Colonic mucosa (tissue), 4 donors: ENCODE data around the gene THSD8. TPM values are rescaled to one million over a fixed set of nuclear protein-coding genes. Genes with fewer than 3 reads are reported as not detected.
"Not testable (repeated sequence)": the region's sequence is repeated elsewhere in the genome, so short reads cannot be mapped to it uniquely, and the experiment has no call there.

ENCODE experiments used
- DNase-seq: peaks from one replicate; pipeline ENCODE4 v3.0.0-alpha.2; 2020
- H3K27ac ChIP-seq: fragments of 200-600 bp; one replicate; pipeline ENCODE4 v1.8.0; 2021
- H3K27me3 ChIP-seq: fragments of 200-600 bp; one replicate; pipeline ENCODE4 v1.8.0; 2021
- H3K36me3 ChIP-seq: fragments of 200-600 bp; one replicate; pipeline ENCODE4 v1.8.0; 2021
- H3K4me1 ChIP-seq: fragments of 200-600 bp; one replicate; pipeline ENCODE4 v1.8.0; 2021; ENCODE audit warnings: mild to moderate bottlenecking
- H3K4me3 ChIP-seq: fragments of 200-600 bp; one replicate; pipeline ENCODE4 v1.8.0; 2021
- H3K9ac ChIP-seq, 2 donors: one replicate each; pipeline ENCODE4 v1.7.0; 2013; ENCODE audit warnings: control low read depth in 2 of 2, low read depth in 2 of 2, low read length in 2 of 2
- H3K9me3 ChIP-seq: fragments of 200-600 bp; one replicate; pipeline ENCODE4 v1.8.0; 2021
- intact Hi-C: fragments of 100-400 bp; cut with DNase I; formaldehyde crosslinking; loops from one replicate; pipeline ENCODE4 v1.14.1; 2022
- microRNA-seq: library from miRNA; unstranded; fragments of <30 nt; microRNA quantifications from one replicate; pipeline ENCODE4, GENCODE V29; 2019
- total RNA-seq, 2 donors: library from RNA; stranded (reverse); fragmentation: NEBNext Ultra II Directional in 1 of 2; extraction: Animal tissue kit (Norgen Biotek cat#: 25700) in 1 of 2; gene quantifications; one replicate each; pipeline ENCODE4 v1.2.1, GENCODE V29; 2021
- TF ChIP-seq, protein P1 (sequence below): fragments of 200-600 bp; IDR thresholded peaks from one replicate; pipeline ENCODE4 v1.8.0; 2022; ENCODE audit warnings: antibody characterized with exemption, mild to moderate bottlenecking
- donor health status: healthy.
- donor health status: DM: no; HTN: no; CAD: no.
- donor health status: DM: no; HTN: no; CAD: no.

THSD8 gene
- total RNA-seq, 2 donors from 2014 or later = 6.5 to 18.5 TPM

DNA sequence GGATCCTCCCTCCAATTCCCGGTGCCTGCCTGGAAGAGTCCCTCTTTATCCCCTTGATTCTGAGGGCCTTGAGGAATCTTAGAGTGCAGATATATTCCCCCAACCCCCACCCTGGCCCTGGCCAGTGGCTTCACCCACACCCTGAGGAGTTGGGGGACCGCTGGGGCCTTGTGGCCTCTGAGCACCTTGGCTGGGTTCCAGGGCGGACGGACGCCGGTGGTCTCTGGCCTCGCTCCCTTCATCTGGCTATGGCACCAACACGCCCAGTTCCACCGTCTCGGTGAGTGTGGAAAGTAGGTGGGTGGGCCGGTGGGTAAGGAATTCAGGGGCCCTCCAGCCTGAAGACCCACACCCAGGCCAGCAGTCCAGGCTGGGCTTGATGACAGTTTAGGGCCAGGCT, 41.5 kb downstream of the THSD8 start:
- intact Hi-C loops = no loop called here
- TF ChIP-seq, protein P1, sequence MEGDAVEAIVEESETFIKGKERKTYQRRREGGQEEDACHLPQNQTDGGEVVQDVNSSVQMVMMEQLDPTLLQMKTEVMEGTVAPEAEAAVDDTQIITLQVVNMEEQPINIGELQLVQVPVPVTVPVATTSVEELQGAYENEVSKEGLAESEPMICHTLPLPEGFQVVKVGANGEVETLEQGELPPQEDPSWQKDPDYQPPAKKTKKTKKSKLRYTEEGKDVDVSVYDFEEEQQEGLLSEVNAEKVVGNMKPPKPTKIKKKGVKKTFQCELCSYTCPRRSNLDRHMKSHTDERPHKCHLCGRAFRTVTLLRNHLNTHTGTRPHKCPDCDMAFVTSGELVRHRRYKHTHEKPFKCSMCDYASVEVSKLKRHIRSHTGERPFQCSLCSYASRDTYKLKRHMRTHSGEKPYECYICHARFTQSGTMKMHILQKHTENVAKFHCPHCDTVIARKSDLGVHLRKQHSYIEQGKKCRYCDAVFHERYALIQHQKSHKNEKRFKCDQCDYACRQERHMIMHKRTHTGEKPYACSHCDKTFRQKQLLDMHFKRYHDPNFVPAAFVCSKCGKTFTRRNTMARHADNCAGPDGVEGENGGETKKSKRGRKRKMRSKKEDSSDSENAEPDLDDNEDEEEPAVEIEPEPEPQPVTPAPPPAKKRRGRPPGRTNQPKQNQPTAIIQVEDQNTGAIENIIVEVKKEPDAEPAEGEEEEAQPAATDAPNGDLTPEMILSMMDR = no peak
- DNase-seq = no peak
- Histone ChIP-seq H3K4me3 (no peak overlapping the region), H3K9me3 (no peaks in the 10 kb centered on the region), H3K27me3 (peaks cover 15% of the 10 kb centered on the region), H3K36me3 (no peaks in the 10 kb centered on the region), H3K9ac (no peak overlapping the region), H3K27ac (no peak overlapping the region), H3K4me1 (no peaks in the 10 kb centered on the region)

DNA sequence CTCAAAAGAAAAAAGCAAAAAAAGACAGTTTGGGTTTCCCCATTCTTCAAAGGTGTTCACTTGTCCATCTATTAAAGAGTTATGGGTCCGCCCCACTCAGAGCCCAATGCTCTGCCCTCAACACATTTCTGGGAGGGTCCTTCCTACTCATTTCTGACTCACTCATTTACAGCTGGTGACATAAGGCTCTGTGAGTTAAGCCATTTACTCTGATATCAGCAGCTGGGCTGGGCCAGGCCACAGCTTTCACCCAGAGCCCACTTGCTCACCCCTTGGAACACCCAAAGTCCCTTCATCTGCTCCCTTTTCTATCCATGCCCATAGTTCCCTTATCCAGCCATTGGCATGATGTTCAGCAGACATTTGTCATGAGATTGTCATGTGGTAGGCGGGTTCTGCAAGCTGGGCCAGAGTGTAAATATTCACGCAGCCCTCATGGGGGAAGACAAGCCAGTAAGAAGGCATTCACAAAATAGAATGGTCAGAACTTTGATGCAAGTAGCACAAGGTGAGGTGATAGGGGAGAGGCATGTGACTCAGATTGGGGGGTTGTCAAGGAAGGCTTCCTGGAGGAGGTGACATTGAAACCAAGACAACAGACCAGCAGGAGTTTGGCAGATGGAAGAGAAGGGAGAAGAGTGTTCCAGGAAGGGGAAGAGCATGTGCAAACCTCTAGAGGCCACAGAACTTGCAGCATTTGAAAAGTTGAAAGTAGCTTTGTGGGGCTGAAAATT, 42.3 kb downstream of the THSD8 start:
- no peak overlapping the region for H3K27ac ChIP-seq
- H3K9me3 ChIP-seq = no peaks in the 10 kb centered on the region
- DNase-seq = no peak
- TF ChIP-seq, protein P1 = no peak
- H3K4me1 ChIP-seq = no peaks in the 10 kb centered on the region
- H3K9ac ChIP-seq = no peak overlapping the region
- no peak overlapping the region for H3K4me3 ChIP-seq
- no peaks in the 10 kb centered on the region for H3K36me3 ChIP-seq
- intact Hi-C loops = no loop called here
- H3K27me3 ChIP-seq = peaks cover 7% of the 10 kb centered on the region

DNA sequence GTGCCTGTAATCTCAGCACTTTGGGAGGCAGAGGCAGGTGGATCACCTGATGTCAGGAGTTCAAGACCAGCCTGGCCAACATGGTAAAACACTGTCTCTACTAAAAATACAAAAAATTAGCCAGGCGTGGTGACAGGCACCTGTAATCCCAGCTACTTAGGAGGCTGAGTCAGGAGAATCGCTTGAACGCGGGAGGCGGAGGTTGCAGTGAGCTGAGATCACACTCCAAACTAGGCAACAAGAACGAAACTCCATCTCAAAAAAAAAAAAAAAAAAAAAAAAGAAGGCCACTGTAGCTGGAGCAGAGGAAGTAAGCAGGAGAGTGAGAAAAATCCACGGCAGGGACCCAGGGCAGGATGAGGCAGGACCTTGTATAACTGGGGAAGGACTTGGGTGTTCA, 44.7 kb downstream of the THSD8 start:
- not testable (repeated sequence) for H3K4me1 ChIP-seq, DNase-seq, H3K27me3 ChIP-seq, H3K36me3 ChIP-seq, H3K4me3 ChIP-seq, H3K9ac ChIP-seq, H3K9me3 ChIP-seq, H3K27ac ChIP-seq
- intact Hi-C loops = loop anchor here (2.0 kb wide), 1 partner anchor 84 kb away; no protein-coding TSS in a partner anchor

DNA sequence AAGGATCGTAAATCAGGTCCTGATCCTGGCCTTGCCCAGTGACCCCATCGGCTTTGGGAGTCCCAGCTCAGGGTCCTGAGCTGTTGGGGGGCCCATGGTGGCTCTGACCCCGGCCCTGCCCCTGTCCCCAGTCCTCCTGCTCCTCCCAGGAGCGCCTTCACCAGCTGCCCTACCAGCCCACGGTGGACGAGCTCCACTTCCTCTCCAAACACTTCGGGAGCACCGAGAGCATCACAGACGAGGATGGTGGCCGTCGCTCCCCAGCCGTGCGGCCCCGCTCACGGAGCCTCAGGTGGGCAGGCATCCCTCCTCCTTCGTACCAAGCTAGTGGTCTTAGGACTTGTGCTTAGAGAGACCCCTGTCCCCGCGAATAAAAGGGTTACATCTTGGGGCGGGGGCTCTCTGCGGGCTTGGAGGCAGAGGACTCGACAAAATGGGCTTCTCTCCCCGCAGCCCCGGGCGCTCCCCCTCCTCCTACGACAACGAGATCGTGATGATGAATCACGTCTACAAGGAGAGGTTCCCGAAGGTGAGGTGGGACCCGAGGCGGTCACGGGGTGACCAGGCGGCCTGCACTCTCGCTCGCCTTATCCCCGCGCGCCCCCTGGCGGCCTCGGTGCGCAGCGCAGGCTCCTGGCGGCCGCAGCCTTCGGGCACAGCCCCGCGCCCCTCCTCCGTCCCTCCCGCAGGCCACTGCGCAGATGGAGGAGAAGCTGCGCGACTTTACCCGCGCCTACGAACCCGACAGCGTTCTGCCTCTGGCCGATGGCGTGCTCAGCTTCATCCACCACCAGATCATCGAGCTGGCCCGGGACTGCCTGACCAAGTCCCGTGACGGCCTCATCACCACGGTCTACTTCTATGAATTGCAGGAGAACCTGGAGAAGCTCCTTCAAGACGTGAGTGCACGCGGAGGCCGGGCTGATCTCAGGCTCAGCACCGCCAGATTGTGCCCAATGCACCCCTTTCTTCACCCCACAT, 45.6 kb downstream of the THSD8 start:
- peak overlapping the region in 1 of 2 donors; percentile 28 for H3K9ac ChIP-seq
- no peak overlapping the region for H3K4me3 ChIP-seq
- H3K27me3 ChIP-seq = no peaks in the 10 kb centered on the region
- H3K36me3 ChIP-seq = no peaks in the 10 kb centered on the region
- H3K27ac ChIP-seq = no peak overlapping the region
- H3K9me3 ChIP-seq = no peaks in the 10 kb centered on the region
- H3K4me1 ChIP-seq = no peaks in the 10 kb centered on the region
- TF ChIP-seq, protein P1 = peak; percentile 99
- peak; percentile 86 for DNase-seq
- intact Hi-C loops = loop anchor here (2.0 kb wide), 1 partner anchor 85 kb away; no protein-coding TSS in a partner anchor

Small RNAs within 50 kb of the gene (microRNA-seq; reads per million reads assigned to microRNA genes)
- gene MIR5684 (not detected), gene MIR6794 (not detected)

Other genes with a start within 250 kb of the THSD8 start
- gene ZNF490, start 191.3 kb upstream of the THSD8 start, total RNA-seq = 1 to 10 TPM; 6.2 to 7.5 TPM
- gene ZNF791, start 191.1 kb upstream of the THSD8 start, total RNA-seq = 10 to 100 TPM; 17.9 to 20.5 TPM
- gene MAN2B1, start 135.3 kb upstream of the THSD8 start, total RNA-seq = 10 to 100 TPM; 51.7 to 67.4 TPM
- gene WDR83, start 135.3 kb upstream of the THSD8 start, total RNA-seq = 10 to 100 TPM in 1 of 2 donors, 1 to 10 TPM in 1; 7.3 to 17.9 TPM
- 10 to 100 TPM; 66.2 to 87.5 TPM for gene DHPS, start 120.2 kb upstream of the THSD8 start, total RNA-seq
- not detected for gene GNG14, start 114.1 kb upstream of the THSD8 start, total RNA-seq
- 10 to 100 TPM in 1 of 2 donors, 1 to 10 TPM in 1; 6.5 to 10.3 TPM for gene FBXW9, start 105.4 kb upstream of the THSD8 start, total RNA-seq
- 10 to 100 TPM; 46.7 to 65.5 TPM for gene TNPO2, start 78.1 kb upstream of the THSD8 start, total RNA-seq
- 100 to 1,000 TPM; 130 to 217 TPM for gene TRIR, start 67.4 kb upstream of the THSD8 start, total RNA-seq
- 10 to 100 TPM; 53.6 to 77.2 TPM for gene GET3, start 64.6 kb upstream of the THSD8 start, total RNA-seq
- gene BEST2, start 50.3 kb upstream of the THSD8 start, total RNA-seq = 10 to 100 TPM; 12.1 to 22.6 TPM
- gene HOOK2, start 26.5 kb upstream of the THSD8 start, total RNA-seq = 10 to 100 TPM; 54.8 to 72.0 TPM
- 100 to 1,000 TPM; 113 to 173 TPM for gene JUNB, start 10.6 kb upstream of the THSD8 start, total RNA-seq
- gene PRDX2, start 269 bp upstream of the THSD8 start, total RNA-seq = 100 to 1,000 TPM; 347 to 417 TPM
- gene RNASEH2A, start 4.5 kb downstream of the THSD8 start, total RNA-seq = 10 to 100 TPM in 1 of 2 donors, 1 to 10 TPM in 1; 8.8 to 44.8 TPM
- gene RTBDN, start 32.5 kb downstream of the THSD8 start, total RNA-seq = under 1 TPM in 1 of 2 donors, not detected in 1; 0.35 TPM
- gene MAST1, start 36.4 kb downstream of the THSD8 start, total RNA-seq = 1 to 10 TPM in 1 of 2 donors, under 1 TPM in 1; 0.42 to 1.4 TPM
- gene DNASE2, start 79.4 kb downstream of the THSD8 start, total RNA-seq = 10 to 100 TPM; 29.0 to 33.5 TPM
- gene KLF1, start 85.1 kb downstream of the THSD8 start, total RNA-seq = under 1 TPM in 1 of 2 donors, not detected in 1; 0.25 TPM
- 10 to 100 TPM; 21.1 to 39.2 TPM for gene GCDH, start 89.1 kb downstream of the THSD8 start, total RNA-seq
- gene SYCE2, start 117.2 kb downstream of the THSD8 start, total RNA-seq = under 1 TPM in 1 of 2 donors, not detected in 1; 0.32 TPM
- 100 to 1,000 TPM in 1 of 2 donors, 10 to 100 TPM in 1; 46.9 to 111 TPM for gene FARSA, start 131.6 kb downstream of the THSD8 start, total RNA-seq
- 1,000 to 10,000 TPM in 1 of 2 donors, 100 to 1,000 TPM in 1; 682 to 1,848 TPM for gene CALR, start 136.5 kb downstream of the THSD8 start, total RNA-seq
- gene RAD23A, start 143.8 kb downstream of the THSD8 start, total RNA-seq = 100 to 1,000 TPM in 1 of 2 donors, 10 to 100 TPM in 1; 78.5 to 121 TPM
- gene GADD45GIP1, start 155.2 kb downstream of the THSD8 start, total RNA-seq = 10 to 100 TPM; 16.1 to 41.9 TPM
- gene DAND5, start 167.5 kb downstream of the THSD8 start, total RNA-seq = under 1 TPM; 0.19 to 0.27 TPM
- gene NFIX, start 193.4 kb downstream of the THSD8 start, total RNA-seq = 10 to 100 TPM; 70.9 to 73.8 TPM